SH-SY5Y (cell line): ENCODE results near the gene OTOA.

Experiments used
- GATA2 ChIP-seq: IDR thresholded peaks from 2 replicates; pipeline ENCODE4 v1.6.1; 2011; ENCODE audit warnings: mild to moderate bottlenecking, low read depth, low read length
- GATA3 ChIP-seq: IDR thresholded peaks from 2 replicates; pipeline ENCODE4 v1.6.1; 2011; ENCODE audit warnings: low read depth, mild to moderate bottlenecking, low read length, moderate library complexity

The OTOA gene

DNA sequence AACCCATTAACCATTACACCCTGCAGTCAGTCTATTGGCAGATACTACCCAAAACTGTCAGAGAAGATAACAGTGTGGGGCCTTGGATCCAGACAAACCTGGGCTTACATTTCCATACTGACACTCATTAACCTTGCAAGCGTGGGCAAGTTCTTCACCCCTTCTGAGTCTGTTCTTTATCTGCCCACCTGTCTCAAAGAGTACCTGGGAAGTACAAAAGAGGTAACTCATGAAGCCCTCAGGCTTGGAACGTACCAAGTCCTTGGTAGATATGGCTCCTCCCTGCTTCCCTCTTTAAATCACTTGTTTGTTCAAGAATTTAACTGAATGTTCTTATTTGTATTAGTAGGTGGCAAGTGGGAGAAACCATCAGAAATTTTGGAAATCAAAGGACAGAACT is 8.9 kb upstream of the OTOA start:
- TF ChIP-seq GATA2 (no peak), GATA3 (no peak)

DNA sequence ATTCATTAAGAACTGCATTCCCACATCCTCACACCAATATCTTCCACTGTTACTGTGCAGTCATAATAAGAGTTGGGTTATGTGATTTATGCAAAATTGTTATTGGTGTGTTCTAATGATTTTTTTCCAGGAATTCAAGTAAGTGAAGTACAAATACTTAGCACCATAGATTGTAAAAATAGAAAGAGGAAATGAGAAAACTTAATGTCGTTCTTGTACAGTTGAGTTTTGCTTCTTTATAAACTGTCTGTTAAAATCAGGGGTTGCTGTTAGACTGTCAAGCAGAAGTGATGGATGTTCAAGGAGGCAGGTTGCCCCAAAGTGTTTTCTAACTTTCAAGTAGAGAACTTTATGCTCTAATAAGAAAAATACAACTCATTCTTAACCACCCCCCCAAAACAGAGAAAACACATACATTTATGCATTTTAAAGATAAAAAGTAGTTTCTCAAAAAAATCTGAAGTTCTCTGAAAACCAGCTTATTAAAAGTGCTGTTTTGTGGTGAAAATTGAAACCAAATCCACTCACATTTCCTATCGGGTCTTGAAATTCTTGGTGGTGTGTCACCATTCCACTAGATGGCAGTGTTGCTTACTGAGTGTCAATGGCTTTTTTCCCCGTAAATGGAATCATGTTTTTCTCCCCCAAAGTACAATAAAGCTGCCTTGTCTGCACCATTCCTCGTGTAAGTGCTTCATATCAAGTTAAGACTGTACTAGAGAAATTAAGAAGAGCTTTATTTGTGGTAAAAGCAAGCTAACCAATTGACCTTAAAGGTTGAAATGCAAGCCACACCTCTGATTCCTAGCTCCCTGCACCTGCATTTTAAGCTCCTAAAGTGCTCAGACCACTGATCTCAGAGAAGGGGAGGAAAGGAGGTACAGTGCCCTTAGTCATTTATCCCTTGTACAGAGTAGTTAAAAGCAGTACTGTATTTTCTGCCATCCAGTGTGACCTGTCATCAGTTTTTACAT is 6.7 kb upstream of the OTOA start:
- no peak for TF ChIP-seq GATA3
- TF ChIP-seq GATA2 = no peak

DNA sequence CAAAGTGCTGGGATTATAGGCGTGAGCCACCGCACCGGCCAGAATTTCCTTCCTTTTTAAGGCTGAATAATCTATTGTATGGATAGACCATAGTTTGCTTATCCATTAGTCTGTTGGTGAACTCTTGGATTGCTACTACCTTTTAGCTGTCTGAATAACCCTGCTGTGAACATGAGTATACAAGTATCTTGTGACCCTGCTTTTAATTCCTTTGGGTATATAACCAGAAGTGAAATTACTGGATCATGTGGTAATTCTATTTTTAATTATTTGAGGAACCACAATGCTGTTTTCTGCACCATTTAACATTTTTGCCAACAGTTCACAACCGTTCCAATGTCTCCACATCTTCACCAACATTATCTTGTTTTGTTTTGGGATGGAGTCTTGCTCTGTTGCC is 4.6 kb upstream of the OTOA start:
- TF ChIP-seq GATA3 = no peak
- no peak for TF ChIP-seq GATA2

DNA sequence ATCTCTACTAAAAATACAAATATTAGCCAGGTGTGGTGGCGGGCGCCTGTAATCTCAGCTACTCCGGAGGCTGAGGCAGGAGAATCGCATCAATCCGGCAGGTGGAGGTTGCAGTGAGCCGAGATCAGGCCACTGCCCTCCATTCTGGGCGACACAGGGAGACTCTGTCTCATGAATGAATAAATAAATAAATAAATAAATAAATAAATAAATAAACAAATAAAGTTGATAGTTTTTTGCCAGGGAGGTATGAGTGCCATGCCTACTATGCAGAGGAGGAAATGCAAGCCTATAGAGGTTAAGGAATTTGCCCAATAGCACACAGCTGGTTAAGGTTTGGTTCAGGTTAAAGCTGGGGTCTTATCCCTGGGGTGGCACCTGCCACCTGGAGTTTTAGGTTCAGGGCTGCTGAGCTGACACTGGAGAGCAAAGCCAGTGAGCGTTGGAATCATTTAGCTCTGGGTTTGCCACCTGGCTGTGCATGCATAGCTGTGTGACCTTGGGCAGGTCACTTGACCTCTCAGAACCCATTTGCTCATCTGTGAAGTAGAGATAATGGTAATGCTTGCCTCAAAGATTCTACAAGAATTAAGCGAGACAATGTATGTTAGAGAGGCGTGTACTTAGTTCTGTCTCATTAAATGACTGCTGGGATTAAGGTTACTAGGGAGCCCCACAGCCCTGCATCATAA is 1.2 kb downstream of the OTOA start:
- TF ChIP-seq GATA2 (no peak), GATA3 (no peak)

DNA sequence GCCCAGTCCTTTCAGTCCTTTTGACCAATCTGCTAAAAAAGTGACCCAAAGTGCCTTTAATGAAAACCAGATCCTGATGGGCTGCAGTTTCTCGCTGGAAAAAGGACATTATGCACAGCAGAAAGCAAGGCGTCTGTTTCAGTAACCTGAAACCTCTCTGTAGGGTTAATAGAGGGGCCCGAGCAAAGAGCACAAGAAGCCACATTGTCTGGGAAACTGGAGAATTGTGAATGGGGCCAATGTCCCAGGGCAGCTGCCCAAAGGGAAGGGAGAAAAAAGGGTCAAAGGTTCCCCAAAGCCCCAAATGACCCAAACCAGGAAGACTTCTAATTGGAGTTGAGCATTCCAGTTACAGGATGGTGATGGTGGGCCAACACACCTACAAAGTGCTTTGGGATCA is 3.0 kb downstream of the OTOA start:
- TF ChIP-seq GATA2 = no peak
- TF ChIP-seq GATA3 = no peak

DNA sequence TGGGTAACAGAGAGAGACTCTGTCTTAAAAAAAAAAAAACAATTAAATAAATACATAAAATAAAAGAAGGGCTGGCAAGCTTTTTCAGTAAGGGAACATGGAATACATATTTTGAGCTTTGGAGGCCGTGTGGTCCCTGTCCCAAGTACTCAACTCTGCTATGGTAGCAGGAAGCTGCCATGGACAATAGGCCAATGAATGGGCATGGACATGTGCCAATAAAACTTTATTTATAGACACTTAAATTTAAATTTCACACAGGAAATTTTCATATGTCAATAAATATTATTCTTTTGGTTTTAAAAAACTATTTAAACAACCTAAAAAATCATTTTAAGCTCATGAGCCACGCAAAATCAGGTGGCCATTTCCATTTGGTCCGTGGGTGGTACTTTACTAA is 3.8 kb downstream of the OTOA start:
- TF ChIP-seq GATA3 = no peak

DNA sequence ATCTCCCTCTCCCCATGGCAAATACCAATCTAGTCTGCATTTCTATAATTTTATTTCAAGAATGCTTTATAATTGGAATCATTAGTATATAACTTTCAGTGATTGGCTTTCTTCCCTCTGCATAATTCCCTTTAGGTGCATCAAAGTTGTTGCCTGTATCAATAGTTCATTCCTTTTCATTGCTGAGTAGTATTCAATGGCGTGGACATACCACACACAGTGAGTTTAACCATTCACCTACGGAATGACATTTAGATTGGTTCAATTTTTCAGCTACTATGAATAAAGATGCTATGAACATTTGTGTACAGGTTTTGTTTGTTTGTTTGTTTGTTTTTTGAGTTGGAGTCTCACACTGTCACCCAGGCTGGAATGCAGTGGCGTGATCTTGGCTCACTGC is 9.7 kb downstream of the OTOA start:
- TF ChIP-seq GATA3 (no peak), GATA2 (no peak)

DNA sequence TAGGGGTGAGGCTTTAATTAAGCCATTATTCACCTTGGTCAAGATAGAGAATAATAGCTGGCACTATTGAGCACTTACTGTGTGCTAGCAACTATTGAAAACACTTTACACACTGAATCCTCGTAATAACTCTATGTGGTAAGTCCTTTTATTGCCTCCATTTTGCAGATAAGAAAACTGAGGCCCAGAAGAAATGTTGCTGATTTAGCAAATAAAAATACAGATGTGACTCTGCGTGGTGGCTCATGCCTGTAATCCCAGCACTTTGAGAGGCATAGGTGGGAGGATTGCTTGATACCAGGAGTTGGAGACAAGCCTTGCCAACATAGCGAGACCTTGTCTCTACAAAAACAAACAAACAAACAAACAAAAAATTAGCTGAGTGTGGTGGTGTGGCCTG is 19.4 kb downstream of the OTOA start:
- TF ChIP-seq GATA3 = no peak
- no peak for TF ChIP-seq GATA2

DNA sequence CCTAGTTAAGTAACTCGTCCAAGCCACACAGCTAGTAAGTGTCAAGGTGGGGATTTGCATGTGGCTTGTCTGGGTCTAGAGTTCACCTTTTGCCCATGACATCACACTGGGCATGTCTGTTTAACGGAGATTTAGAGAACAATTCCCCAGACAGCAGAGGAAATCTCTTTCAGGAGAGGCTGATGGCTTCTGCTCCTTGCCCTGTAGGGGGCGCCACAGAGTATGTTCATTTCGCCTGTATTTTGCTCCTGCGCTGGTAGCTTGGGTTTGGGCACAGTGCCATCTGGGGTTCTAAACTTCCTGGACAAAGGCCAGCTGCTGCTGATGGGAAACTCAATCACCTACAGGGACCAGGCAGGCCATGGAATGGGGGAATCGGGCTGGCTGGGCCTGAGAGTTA is 20.4 kb downstream of the OTOA start:
- TF ChIP-seq GATA2 (no peak), GATA3 (no peak)

DNA sequence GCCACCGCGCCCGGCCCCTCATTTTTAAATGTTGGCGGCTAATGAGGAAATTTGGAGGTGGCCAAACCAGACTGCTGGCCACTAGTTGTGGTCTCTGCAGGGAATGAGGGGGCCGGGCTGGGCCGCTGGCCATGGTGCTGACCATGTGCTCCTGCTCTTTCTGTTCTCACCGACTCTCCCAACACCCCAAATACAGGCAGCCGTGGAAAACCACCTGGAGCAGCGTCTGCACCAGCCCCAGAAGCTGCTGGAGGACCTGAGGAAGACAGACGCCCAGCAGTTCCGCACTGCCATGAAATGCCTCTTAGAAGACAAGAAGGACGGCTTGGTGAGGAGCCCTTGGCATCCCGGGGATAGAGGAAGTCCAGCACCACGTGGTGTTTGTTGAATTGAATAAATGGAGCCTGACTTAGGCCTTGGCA is 21.3 kb downstream of the OTOA start:
- no peak for TF ChIP-seq GATA3
- TF ChIP-seq GATA2 = no peak

DNA sequence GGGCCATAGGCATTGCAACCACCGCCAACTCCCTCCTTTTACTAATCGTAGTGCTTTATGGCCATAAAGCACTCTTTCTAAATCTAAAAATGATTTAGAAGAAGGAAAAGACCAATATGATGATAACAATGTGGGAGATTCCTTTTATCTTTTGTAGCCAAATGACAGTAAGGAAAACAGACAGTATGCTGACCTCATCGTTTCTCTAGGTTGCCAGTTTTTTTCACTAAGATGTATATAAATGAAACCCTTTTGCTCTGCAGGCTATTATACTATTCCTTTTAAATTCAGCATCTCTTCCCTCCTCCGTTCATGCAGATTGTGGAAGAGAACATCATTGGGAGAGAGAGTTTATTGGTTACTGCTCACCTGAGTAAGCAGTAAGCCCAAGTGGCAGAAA is 25.3 kb downstream of the OTOA start:
- no peak for TF ChIP-seq GATA2
- TF ChIP-seq GATA3 = no peak

DNA sequence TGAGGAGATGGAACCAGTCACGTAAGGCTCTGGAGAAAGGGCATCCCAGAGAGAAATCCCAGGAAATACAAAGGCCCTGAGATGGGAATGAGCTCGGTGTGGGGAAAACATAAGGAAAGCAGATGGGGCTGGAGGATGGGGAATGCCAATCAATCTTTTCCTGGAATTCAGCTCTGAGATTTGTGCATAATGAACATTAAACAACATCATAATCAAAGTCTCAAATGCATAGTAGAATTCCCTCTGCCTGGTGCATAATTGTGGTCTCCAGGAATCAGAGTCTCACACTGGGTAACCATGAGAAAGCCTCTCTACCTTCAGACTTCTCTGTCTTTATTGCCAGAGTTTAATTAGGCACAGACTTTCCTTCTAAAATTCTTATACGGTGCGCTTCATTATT is 30.8 kb downstream of the OTOA start:
- TF ChIP-seq GATA3 (no peak), GATA2 (no peak)

DNA sequence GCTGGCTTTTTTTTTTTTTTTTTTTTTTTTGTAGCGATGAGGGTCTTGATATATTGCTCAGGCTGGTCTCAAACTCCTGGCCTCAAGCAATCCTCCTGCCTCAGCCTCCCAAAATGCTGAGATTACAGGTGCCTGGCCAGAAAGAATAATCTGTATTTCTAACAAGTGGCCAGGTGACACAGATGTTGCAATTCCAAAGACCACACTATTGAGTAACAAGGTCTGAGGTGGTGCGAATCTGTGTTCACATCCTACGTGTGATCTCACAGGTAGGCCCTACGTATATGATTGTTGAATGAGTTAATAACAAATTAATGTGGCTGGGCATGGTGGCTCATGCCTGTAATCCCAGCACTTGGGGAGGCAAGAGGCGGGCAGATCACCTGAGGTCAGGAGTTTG is 33.3 kb downstream of the OTOA start:
- TF ChIP-seq GATA2 = no peak
- no peak for TF ChIP-seq GATA3

DNA sequence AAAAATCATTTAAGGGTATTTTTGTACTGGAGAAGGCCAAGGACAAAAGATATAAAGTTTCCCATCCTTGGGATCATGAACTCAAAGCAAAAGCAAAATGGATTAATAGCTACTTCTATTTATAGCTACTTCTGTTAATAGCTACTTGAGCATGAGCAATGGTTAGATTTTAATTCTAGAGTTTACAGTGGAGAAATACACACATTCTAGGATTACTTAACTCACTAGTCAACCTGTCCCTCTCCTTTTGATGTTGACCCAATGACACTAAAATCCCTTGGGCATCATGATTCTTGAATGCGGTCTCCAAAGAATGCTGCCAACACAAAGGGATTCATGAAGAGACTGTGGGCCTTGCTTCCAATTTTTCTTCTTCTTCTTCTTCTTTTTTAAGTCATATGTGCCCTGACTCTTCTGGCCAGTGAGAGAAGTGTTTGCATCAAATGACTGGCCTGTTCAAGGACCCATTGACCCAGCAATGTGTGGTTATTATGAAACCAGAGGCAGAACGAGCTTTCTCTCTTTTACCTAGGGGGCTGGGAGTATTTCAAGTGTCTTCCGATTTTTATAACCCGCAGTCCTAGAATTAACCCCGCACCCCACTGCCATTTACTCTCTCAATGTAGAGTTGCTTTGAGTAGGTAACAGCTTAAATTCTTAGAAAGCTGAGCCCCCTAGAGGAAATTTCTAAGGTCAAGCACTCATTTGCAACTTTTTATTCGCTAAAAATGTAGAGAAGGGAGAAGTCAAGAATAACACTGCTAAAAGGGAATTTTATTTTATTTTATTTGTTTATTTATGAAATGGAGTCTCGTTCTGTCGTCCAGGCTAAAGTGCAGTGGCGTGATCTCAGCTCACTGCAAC is 34.6 kb downstream of the OTOA start:
- TF ChIP-seq GATA2 = no peak
- no peak for TF ChIP-seq GATA3
